Activated CD4-positive, alpha-beta T cell treated with anti-CD3 and anti-CD28 coated beads, Interleukin-2, amount 50 U/mL, for 1 hour (primary cell): ENCODE measurements around the gene ACOT7.

Experiments
- DNase-seq: peaks from one replicate; pipeline ENCODE4 v3.0.0-alpha.2; 2020

Gene ACOT7

GRCh38 chr1:6424000-6424565 lies 30.5 kb upstream of the ACOT7 start:
- DNase-seq = no peak

- DNase-seq = peak; percentile 75
These were observed 29.9 kb upstream of the ACOT7 start for GRCh38 chr1:6423321-6423999.

GRCh38 chr1:6421266-6421665 lies 27.7 kb upstream of the ACOT7 start:
- no peak for DNase-seq

- no peak for DNase-seq
These were observed 27.0 kb upstream of the ACOT7 start for GRCh38 chr1:6420454-6421042.

- no peak for DNase-seq
These were observed 26.4 kb upstream of the ACOT7 start, which contains the start of gene HES2 for GRCh38 chr1:6419804-6420453. TSS of gene HES2 (minus strand) at chr1:6419919. CDS start at chr1:6419820, 99 bp downstream.

- DNase-seq = no peak
These were observed 25.8 kb upstream of the ACOT7 start for GRCh38 chr1:6419397-6419803.

GRCh38 chr1:6418668-6419396 lies 25.3 kb upstream of the ACOT7 start:
- DNase-seq = no peak

GRCh38 chr1:6417961-6418667 lies 24.5 kb upstream of the ACOT7 start:
- DNase-seq = no peak

- no peak for DNase-seq
These were observed 23.3 kb upstream of the ACOT7 start for GRCh38 chr1:6416906-6417305.

- DNase-seq = no peak
These were observed 22.7 kb upstream of the ACOT7 start for GRCh38 chr1:6416295-6416656.

- no peak for DNase-seq
These were observed 21.5 kb upstream of the ACOT7 start for GRCh38 chr1:6414881-6415626.

- peak; percentile 42 for DNase-seq
These were observed 20.9 kb upstream of the ACOT7 start for GRCh38 chr1:6414443-6414844.

- DNase-seq = no peak
These were observed 19.3 kb upstream of the ACOT7 start for GRCh38 chr1:6412896-6413295.

- no peak for DNase-seq
These were observed 16.8 kb upstream of the ACOT7 start for GRCh38 chr1:6410248-6410893.

- DNase-seq = no peak
These were observed 16.2 kb upstream of the ACOT7 start for GRCh38 chr1:6409733-6410132.

GRCh38 chr1:6409053-6409452 lies 15.5 kb upstream of the ACOT7 start:
- no peak for DNase-seq

GRCh38 chr1:6408023-6408422 lies 14.5 kb upstream of the ACOT7 start:
- no peak for DNase-seq

- DNase-seq = no peak
These were observed 8.1 kb upstream of the ACOT7 start for GRCh38 chr1:6401673-6402072.

- DNase-seq = no peak
These were observed 5.7 kb upstream of the ACOT7 start for GRCh38 chr1:6399294-6399693.

- no peak for DNase-seq
These were observed 4.4 kb upstream of the ACOT7 start for GRCh38 chr1:6397844-6398441.

- no peak for DNase-seq
These were observed 3.4 kb upstream of the ACOT7 start for GRCh38 chr1:6396998-6397397.
